Fibroblast of skin of back (primary cell): ENCODE measurements around the gene MIEF2.
"Not testable (repeated sequence)": the region's sequence is repeated elsewhere in the genome, so short reads cannot be mapped to it uniquely, and the experiment has no call there.

ENCODE experiments used
- DNase-seq: peaks from one replicate; pipeline ENCODE4 v3.0.0-alpha.2; 2013

Gene MIEF2

GRCh38 chr17:18257268-18257981 lies 3.0 kb upstream of the MIEF2 start:
- DNase-seq: peak; percentile 13

DNA sequence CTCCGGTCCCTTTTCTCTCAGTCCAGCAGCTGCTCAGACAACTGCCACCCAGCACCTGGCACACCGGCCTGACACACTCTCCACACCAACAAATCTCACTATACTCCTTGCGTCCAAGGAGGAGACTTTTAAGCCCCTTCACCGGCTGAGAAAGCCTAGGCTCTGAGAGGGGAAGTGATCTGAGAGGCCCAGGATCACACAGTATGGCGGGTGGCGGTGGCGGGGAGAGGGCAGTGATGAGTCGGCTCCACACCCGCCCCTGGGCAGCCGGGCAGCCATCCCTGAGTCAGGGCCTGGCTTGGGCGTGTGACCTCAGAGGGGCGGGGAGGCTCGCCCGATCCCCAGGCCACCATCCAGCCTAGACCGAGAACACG lies 2.5 kb upstream of the MIEF2 start:
- DNase-seq: peak; percentile 74

DNA sequence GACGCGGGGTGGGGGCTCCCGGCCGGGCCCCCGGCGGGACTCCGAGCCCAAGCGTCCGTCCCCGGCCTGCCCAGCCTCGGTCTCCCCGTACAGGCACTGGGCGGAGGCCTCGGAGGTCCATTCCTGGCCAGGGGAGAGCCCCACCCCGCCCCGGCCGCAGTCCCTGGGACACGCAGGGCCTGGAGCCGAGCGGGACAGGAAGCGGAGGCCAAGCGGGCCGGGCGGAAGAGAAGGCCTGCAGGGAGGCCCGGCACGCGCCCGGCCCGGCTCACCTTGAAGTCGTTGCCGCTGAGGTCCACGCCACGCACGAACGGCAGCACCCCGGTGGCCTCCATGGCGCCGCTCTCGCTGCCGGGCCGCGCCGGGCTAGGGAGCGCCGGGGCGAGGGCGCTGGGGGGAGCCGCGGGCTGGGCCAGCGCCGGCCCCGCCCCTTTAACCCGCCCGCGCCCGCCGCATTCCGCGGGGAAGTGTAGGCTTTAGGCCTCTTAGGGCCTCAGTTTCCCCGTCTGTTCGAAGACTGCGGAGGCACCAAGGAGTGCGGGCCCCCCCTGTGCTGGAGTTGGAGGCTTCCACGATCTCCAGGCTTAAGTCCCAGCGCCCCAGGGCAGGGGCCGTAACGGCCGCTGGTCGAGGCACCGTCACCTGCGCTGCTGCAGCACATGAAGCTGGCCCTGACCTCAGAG lies 2.0 kb upstream of the MIEF2 start, which contains the start of gene FLII:
TSS of gene FLII (minus strand) at position 383 of the 683 bp plus-strand sequence. CDS start at position 335, 48 bp downstream.
- DNase-seq: peak; percentile 48

DNA sequence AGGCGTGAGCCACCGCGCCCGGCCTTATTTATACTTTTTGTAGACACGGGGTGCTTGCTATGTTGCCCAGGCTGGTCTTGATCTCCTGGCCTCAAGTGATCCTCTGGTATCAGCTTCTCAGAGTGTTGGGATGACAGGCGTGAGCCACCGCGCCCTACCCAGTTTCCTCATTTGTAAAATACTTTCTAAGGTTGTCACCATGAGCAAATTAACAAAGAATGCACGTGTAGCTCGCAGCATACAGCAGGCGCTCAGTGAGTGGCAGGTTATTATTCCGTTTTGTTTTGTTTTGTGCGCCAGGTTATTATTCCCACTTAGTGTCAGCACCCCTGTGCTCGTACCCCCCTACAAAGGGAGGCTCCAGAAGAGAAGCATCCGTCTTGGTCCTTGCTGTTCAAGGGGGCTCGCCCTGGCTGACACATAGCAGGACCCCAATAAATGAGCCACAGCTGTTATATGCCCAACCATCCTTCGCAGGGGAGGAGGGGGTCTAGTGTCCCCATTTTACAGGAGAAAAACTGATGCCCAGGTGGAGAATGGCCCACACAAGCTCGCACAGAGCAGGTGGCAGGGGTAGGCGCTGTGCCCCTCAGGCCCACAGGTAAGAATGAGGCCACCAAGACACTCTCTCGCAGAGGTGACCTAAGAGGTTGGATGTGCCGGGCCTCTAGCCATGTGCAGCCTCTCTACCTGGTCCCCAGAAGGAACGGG lies 686 bp upstream of the MIEF2 start:
- peak; percentile 54 for DNase-seq

DNA sequence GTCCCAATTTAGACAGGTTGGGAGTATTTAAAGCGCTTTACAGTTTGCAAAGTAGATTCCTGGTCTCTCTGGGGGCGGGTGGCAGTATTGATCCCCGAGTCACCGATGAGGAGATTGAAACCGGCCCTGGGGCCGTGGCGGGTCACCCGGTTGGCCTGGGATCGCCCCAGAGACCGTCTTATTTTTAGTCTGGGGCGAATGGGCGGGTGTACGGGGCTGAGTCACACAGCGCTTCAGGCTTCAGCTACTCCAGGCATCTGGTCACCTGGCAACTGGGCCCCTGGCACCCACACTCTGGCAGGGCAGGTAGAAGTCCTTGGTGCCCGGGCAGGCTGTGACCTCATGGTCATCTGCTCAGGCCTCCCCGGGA lies 669 bp downstream of the MIEF2 start:
- peak; percentile 46 for DNase-seq

DNA sequence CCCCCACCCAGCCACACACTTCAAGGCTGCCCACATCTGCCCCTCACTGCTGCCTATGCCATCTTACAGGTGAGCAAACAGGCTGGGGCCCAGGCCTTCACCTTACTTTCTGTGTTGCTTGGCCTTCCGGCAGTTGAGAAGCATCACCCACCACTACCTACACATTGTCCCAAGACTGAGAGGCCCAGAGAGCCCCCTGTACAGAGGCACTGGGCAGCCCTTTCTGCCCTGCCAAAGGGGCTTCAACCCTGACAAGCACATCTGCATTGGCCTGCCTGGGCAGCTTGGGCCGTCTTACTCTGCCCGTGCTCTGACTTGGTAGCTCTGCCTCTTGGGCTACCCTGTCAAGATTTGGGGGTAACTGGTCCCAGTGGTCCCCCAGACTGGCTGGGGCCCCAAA lies 1.2 kb downstream of the MIEF2 start:
- DNase-seq: no peak

GRCh38 chr17:18262111-18262510 lies 1.6 kb downstream of the MIEF2 start:
- no peak for DNase-seq

DNA sequence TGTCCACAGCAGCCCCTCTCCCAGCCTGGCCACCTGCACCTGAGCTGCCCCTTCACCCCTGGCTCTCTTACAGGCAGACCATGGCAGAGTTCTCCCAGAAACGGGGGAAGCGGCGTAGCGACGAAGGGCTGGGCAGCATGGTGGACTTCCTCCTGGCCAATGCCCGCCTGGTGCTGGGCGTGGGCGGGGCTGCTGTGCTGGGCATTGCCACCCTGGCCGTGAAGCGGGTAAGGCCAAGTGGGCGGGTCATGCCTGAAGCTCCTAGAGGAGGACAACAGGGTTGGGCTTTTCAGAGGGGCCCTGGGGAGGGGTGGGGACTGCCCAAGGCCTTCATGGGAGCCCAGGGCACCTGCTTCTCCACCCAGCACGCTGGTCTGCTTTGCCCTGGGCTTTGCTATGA lies 2.2 kb downstream of the MIEF2 start:
- no peak for DNase-seq

- no peak for DNase-seq
Measured at GRCh38 chr17:18263885-18264682, 3.6 kb downstream of the MIEF2 start.

DNA sequence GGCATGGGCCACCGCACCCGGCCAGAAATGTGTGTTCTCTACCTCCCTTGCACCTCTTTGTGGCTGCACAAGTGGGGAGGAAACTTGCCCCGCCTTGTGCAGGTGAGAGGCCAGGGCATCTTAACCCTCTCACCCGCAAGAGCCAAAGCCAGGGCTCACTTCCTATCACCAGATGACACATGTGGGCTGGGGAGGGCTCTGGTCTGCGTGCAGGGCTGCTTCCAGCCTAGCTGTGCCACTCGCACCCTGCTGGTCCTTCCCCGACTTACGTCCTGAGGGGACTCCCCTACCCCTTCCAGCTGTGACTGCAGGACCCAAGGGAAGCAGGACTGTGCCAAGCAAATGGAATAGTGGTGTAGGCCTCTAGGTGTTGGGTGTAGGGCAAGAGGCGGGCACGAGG lies 6.9 kb downstream of the MIEF2 start:
- DNase-seq: no peak

- peak; percentile 74 for DNase-seq
Measured at GRCh38 chr17:18267927-18268711, 7.7 kb downstream of the MIEF2 start.

GRCh38 chr17:18270046-18270931 lies 9.8 kb downstream of the MIEF2 start:
- DNase-seq: no peak

- no peak for DNase-seq
Measured at GRCh38 chr17:18277076-18277475, 16.6 kb downstream of the MIEF2 start.

DNA sequence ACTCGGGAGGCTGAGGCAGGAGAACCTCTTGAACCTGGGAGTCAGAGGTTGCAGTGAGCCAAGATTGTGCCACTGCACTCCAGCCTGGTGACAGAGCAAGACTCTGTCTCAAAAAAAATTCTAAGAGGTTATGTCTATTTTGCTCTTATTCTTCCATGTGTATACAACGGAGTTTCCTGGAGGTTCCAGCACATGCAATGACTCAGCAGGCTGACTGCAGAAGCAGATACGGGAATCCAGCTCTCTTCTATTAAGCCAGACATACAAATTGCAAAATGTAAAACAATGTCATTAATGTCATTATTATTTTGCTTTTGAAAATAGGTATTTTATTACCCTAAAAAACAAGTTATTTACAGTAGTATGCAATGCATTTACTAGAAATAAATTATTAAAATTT lies 18.4 kb downstream of the MIEF2 start:
- DNase-seq: no peak

DNA sequence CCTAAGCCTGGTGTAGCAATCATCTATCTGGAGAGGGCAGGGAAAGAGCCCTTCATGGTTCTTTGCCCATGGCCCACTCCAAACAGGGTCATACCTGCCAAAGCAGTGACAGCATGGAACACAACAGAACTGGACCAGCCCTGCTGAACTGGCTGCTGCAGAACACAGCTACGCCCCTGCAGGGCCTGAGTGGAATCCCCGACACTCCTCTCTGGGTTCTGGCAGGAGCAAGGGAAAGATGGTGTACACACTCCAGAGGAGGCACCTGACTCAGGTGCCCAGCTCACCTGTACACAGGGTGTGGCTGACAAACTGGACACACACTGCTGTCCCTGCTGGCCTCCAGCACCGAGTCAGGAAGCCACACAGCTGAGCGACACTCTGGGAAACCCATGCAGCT lies 19.8 kb downstream of the MIEF2 start:
- DNase-seq: no peak

GRCh38 chr17:18280766-18281371 lies 20.4 kb downstream of the MIEF2 start:
- no peak for DNase-seq

GRCh38 chr17:18281788-18282187 lies 21.3 kb downstream of the MIEF2 start:
- no peak for DNase-seq

GRCh38 chr17:18285296-18285695 lies 24.8 kb downstream of the MIEF2 start:
- no peak for DNase-seq

DNA sequence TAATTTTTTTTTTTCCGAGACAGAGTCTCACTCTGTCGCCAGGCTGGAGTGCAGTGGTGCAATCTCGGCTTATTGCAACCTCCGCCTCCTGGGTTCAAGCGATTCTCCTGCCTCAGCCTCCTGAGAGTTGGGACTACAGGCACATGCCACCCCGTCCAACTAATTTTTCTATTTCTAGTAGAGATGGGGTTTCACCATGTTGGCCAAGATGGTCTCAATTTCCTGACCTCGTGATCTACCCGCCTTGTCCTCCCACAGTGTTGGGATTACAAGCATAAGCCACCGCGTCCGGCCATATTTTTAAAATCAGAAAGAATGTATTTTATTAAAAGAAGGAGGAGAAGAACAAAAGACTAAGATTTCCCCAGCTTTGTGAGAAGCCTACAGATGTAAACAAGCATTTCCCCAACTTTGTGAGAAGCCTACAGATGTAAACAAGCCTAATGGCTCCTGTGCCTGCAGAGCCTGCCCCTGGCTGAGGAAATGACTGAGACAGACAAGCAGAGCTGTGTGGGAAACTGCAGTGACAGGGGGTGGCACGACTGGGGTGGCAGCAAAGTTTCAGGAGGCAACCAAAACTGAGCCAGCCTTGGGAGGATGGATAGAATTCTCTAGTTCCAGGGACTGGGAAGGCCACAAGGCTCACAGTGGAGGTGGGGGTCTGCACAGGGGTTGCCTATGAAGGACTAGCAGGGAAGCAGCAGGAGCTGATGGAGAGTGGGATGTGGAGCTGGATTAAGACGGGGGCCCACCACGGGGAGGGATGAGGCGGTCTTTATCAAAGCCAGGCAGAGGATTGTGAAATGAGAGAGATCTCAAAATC lies 31.5 kb downstream of the MIEF2 start:
- DNase-seq: no peak

DNA sequence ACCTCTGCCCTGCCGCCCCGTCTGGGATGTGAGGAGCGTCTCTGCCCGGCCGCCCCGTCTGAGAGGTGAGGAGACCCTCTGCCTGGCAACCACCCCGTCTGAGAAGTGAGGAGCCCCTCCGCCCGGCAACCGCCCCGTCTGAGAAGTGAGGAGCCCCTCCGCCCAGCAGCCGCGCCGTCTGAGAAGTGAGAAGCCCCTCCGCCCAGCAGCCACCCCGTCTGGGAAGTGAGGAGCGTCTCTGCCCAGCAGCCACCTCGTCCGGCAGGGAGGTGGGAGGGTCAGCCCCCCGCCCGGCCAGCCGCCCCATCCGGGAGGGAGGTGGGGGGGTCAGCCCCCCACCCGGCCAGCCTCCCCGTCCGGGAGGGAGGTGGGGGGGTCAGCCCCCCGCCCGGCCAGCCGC lies 37.6 kb downstream of the MIEF2 start:
- not testable (repeated sequence) for DNase-seq
